ENCODE measurements around the gene PEPD. TPM values are rescaled to one million over a fixed set of nuclear protein-coding genes. Genes with fewer than 3 reads are reported as not detected.

Gene PEPD
- total RNA-seq, 1 experiment from 2014 or later = 74.5 TPM

DNA sequence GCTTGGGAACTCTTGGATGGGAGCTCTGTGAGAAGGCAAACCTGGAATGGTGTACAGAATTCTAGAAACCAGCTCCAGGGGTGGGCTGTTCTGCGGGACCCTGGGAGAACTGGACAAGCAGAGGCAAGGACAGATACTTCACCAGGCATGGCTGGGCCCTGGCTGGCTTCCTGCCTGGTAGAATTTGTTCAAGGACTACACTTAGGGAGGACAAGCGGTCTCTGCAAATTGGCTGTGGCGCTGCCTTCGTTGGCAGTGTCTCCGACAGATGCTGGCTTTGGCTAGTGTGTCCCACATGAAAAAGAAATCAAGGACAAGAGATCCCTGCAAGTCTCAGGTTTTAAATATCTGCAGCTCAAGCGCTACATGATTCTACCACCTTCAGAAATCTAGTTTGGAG, 135.6 kb downstream of the PEPD start:
- no peak for DNase-seq (ENCODE audit: low read depth)

- no peak for DNase-seq (ENCODE audit: low read depth)
Measured at GRCh38 chr19:33384983-33385382, 136.6 kb downstream of the PEPD start.

DNA sequence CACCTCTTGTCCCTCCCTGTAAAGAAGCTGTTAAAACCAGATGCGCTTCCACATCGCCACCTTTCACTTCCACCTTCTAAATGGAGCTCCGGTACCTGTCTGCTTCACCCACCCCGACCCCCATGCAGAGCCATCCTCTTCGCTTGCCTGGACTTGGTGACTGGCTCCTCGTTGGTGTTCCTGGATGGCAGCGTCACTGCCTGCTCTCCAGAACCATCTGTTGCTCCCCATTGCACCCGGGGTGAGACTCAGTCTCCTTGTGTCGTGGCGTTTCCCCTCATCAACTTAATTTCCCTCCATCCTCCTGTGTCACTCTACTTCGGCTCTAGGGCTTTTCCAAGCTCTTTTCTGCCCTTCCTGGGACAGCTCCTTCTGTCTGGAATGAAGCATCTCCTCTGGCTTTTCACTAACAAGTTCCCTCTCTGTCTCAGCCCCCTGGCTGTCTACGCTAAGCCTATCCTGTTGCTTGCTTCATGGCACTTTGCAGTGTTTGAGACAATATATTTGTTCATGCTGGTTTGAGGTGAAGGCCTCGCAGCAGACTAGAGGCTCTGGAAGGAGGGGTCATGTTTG, 137.8 kb downstream of the PEPD start:
- DNase-seq (ENCODE audit: low read depth) = no peak

DNA sequence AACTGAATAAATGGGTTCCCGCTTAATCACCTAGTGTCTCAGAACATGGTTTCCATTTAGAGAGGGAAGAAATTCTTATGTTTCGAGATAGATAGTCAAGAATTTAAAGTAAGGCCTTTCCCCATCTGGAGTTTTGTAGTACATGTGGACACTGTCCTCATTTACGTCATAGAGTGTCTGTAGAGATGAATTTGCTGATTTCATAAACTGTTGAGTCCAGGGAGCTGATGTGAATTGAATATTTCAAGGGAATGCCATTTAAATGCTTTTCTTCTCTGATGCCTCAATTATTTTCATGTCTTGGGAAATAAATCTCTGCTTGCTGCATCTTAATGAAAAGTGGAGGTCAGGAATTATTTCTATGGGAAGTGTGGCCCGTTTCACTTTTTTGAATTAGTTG, 138.6 kb downstream of the PEPD start:
- no peak for DNase-seq (ENCODE audit: low read depth)

DNA sequence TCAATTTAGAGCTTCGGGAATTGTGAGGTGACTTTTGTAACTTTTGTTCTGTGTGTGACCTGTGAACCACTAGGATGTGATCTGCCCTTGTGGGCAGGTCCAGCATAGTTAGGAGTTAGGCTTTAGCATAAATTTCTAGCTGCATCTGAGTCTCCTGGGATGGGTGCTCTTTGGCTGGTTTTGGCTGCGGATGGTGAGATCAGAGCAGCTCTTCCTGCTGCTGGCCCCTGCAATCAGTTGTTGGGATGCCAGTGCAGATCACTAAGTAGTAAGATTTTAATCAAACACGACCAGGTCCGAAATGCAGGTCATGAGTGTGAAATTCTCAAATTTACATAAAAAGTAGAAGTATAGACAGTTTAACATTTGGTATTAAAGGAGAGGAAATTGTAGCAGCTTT, 139.6 kb downstream of the PEPD start:
- DNase-seq (ENCODE audit: low read depth) = no peak

DNA sequence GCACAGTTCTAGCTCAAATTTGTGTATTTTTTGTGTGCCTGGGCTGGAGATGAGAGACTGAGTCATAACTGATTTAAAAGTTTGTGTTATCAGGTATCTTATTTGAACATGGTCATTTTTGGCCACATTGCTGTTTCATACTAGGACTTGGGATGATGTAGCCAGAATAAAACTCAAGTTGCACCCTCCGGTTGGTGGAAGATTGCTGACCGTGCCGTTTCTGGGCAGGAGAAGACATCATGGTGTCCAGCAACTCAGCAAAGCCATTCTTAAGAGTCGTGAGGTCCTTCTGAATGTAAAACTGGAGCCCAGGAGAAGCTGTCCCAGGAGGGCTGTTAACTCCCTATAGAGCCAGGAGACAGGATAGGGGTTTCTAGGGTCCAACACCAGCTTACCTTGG, 140.5 kb downstream of the PEPD start:
- DNase-seq (ENCODE audit: low read depth) = no peak

- DNase-seq (ENCODE audit: low read depth) = no peak
Measured at GRCh38 chr19:33379151-33379829, 142.3 kb downstream of the PEPD start.

DNA sequence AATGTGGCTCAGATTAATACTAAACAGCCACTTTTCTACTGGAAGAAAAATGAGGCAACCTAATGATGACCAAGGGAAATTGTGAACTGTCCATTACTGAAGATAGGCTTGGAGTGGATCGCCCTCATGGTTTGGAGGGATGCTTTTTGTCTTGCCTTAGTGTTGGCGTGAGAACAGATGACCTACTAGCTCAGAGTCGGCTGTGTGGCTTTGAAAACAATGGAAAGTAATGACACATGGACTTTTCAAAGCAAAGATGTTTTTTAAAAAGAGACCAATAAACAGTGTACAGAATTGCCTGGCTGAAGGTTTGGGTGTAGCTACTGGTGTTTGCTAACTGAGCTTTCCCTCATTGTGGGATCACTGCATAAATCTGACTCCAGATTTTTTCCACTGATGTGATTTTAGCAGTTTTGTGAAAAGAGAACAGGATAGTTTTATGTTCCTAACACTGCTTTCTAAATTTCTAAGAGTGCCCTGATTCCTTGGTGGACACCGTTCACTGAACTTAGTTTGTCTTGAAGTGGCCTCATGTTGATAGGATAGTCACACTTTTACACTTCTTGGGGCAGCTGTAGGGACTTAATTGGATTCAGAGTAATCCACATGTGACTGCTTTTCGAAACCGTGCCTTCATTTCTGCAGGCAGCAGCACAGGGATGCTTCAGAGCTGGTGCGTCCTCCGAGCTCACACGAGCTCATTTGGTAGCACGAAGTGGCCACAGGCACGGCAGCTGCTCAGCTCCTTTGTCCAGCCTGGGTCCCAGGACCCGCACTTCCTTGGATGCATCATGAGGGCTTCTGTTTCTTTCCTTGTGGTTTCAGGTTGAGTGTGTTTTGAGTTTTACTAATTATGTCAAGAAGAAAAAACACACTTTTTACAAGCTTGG, 143.8 kb downstream of the PEPD start:
- DNase-seq (ENCODE audit: low read depth) = no peak

DNA sequence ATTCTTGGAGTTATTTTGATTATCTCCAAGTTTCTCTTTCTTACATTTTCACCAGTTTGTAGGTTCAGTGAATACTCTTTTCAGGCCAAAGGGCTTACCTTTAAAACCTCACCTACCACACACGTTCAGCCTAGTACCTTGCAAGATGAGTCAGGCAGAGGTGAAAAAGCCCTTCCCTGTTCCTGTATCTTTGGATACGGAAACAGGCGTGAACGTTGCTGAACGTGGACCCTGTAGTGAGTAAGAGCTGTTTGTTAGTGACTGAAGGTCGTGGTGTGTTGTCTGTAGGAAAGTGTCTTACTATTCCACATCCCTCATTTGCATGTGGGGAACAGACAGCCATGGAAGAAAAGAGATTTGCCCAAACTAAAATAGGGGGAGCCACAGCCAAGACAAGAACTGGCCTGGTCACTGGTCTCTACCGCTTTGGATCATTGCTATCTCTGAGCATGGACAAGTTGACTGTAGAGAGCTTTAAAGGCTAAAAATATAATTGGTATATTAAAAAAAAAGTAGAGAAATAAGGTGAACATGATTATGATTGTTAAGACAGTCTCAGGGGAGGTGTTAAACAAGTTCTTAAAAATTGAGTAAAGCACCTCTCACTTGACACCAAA, 144.5 kb downstream of the PEPD start:
- DNase-seq (ENCODE audit: low read depth) = no peak

DNA sequence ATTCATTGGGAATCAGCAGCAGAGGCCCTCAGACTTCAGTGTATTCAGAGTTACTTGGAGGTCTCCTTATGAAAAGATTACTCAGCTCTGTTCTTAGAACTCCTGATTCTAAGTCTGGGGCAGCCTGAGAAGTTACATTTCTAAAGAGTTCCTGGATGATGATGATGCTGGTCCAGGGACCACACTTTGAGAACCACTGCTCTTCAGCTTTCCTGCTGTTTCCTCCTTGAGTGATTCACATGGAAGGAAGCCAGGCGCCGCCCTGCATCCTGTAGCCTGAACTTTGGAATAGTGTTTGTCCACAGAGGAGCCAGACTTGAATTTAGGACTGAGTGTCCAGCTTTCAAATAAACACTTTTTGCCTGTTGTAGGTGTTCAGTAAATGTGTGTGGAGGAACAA, 145.2 kb downstream of the PEPD start:
- DNase-seq (ENCODE audit: low read depth) = peak; percentile 70

- peak; percentile 19 for DNase-seq (ENCODE audit: low read depth)
Measured at GRCh38 chr19:33375837-33376159, 145.8 kb downstream of the PEPD start.

GRCh38 chr19:33375156-33375836, 146.3 kb downstream of the PEPD start:
- DNase-seq (ENCODE audit: low read depth) = no peak

GRCh38 chr19:33374236-33374714, 147.3 kb downstream of the PEPD start:
- no peak for DNase-seq (ENCODE audit: low read depth)

DNA sequence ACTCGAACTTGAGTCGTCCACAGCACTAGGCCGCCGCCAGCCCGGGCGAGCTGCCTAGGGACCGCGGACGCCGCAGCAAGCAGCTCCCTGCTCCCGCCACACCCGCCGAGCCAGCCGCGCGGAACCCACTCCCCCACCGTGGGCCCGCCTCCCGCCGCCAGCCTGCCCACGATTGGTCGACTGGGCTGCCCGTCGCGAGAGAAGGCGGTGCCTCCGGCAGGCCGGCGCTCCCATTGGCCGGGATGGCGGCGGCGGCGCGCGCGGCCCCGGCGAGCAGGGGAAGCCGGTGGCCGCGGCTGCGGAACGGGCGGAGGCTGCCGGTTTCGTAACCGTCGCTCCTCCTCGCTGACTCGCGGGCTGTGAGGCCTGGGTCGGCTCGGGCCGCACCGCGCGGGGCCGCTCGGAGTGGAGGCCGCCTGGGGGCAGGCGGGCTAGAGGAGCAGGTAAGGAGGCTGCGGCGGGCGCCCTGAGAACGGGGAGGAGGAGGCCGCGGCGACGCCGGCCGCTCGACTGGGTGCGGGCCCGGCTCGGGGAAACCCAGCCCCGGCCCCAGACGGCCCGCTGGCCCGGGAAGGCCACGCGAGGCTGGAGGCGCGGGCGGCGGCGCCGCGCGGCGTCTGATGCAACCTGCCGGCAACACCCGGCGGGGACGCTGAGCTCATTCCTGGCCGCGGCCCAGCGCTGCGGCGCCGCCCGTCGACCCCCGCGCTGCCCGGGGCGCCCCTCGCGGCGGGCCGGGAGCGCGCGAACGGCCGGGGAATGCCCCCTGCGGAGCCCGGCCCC, 147.9 kb downstream of the PEPD start, which contains the start of gene CEBPG:
CEBPG (plus strand) TSS at position 257 of the 783 bp plus-strand sequence. CDS start 5,531 bp downstream, outside the sequence.
- DNase-seq (ENCODE audit: low read depth) = peak; percentile 86

GRCh38 chr19:33370783-33371182, 150.8 kb downstream of the PEPD start:
- DNase-seq (ENCODE audit: low read depth) = no peak

GRCh38 chr19:33368074-33368864, 153.3 kb downstream of the PEPD start:
- peak; percentile 93 for DNase-seq (ENCODE audit: low read depth)

DNA sequence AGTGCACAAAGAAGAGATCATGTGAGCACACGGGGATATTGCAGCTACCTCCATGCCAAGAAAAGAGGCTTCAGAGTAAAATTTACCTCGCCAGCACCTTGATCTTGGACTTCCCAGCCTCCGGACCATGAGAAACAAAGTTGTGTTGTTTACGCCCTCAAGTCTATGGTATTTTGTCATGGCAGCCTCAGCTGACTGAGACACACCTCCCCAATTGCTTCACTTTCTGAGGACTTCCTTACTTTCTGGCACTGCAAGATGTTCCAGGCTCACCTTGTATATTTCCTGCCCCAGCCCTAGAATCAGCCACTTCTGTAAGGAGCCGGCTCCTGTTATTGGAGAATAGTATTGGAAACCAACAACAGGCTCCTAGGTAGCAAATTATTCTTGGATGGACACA, 154.7 kb downstream of the PEPD start:
- no peak for DNase-seq (ENCODE audit: low read depth)

GRCh38 chr19:33366127-33366526, 155.5 kb downstream of the PEPD start:
- DNase-seq (ENCODE audit: low read depth) = no peak

DNA sequence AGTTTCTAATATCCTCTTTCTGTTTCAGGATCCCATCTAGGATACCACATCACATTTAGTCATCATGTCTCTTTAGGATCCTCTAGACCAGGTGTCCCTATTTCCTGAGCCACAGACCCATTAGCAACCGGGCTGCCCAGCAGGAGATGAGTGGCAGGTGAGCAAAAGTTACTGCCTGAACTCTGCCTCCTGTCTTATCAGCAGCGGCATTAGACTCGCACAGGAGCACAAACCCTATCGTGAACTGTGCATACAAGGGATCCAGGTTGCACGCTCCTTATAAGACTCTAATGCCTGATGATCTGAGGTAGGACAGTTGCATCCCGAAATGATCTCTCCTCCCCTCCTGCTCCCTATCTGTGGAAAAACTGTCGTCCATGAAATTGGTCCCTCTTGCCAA, 155.9 kb downstream of the PEPD start:
- no peak for DNase-seq (ENCODE audit: low read depth)

GRCh38 chr19:33363476-33363875, 158.1 kb downstream of the PEPD start:
- DNase-seq (ENCODE audit: low read depth) = no peak
